ENCODE measurements around the gene ZNF587.
"Not testable (repeated sequence)": the region's sequence is repeated elsewhere in the genome, so short reads cannot be mapped to it uniquely, and the experiment has no call there.

Gene ZNF587

GRCh38 chr19:57821501-57821900 lies 28.2 kb upstream of the ZNF587 start:
- in situ Hi-C loops (cut with HindIII; ENCODE audit: low sequenced_read_pairs) = not testable (repeated sequence)

- in situ Hi-C loops (cut with HindIII; ENCODE audit: low sequenced_read_pairs) = not testable (repeated sequence)
Measured at GRCh38 chr19:57823155-57823554, 26.5 kb upstream of the ZNF587 start.

- in situ Hi-C loops (cut with HindIII; ENCODE audit: low sequenced_read_pairs) = not testable (repeated sequence)
Measured at GRCh38 chr19:57823608-57824007, 26.1 kb upstream of the ZNF587 start.

GRCh38 chr19:57825511-57825910 lies 24.1 kb upstream of the ZNF587 start:
- in situ Hi-C loops (cut with HindIII; ENCODE audit: low sequenced_read_pairs) = no loop called here

GRCh38 chr19:57829316-57829715 lies 20.3 kb upstream of the ZNF587 start:
- in situ Hi-C loops (cut with HindIII; ENCODE audit: low sequenced_read_pairs) = no loop called here

GRCh38 chr19:57830071-57830602 lies 19.5 kb upstream of the ZNF587 start, which contains the start of gene ZNF587B:
ZNF587B (plus strand) TSS chr19:57830299; CDS start chr19:57830529, 230 bp downstream.
- in situ Hi-C loops (cut with HindIII; ENCODE audit: low sequenced_read_pairs) = no loop called here

GRCh38 chr19:57836991-57837390 lies 12.7 kb upstream of the ZNF587 start:
- in situ Hi-C loops (cut with HindIII; ENCODE audit: low sequenced_read_pairs) = not testable (repeated sequence)

- in situ Hi-C loops (cut with HindIII; ENCODE audit: low sequenced_read_pairs) = not testable (repeated sequence)
Measured at GRCh38 chr19:57838622-57839191, 11.0 kb upstream of the ZNF587 start.

GRCh38 chr19:57841122-57841763 lies 8.4 kb upstream of the ZNF587 start:
- in situ Hi-C loops (cut with HindIII; ENCODE audit: low sequenced_read_pairs) = no loop called here

- in situ Hi-C loops (cut with HindIII; ENCODE audit: low sequenced_read_pairs) = not testable (repeated sequence)
Measured at GRCh38 chr19:57847164-57847563, 2.5 kb upstream of the ZNF587 start.

GRCh38 chr19:57849162-57849665 lies 445 bp upstream of the ZNF587 start:
- in situ Hi-C loops (cut with HindIII; ENCODE audit: low sequenced_read_pairs) = not testable (repeated sequence)

- in situ Hi-C loops (cut with HindIII; ENCODE audit: low sequenced_read_pairs) = no loop called here
Measured at GRCh38 chr19:57850553-57851017, 926 bp downstream of the ZNF587 start.

GRCh38 chr19:57851812-57852603 lies 2.3 kb downstream of the ZNF587 start:
- in situ Hi-C loops (cut with HindIII; ENCODE audit: low sequenced_read_pairs) = not testable (repeated sequence)

GRCh38 chr19:57854117-57854516 lies 4.5 kb downstream of the ZNF587 start:
- in situ Hi-C loops (cut with HindIII; ENCODE audit: low sequenced_read_pairs) = not testable (repeated sequence)

GRCh38 chr19:57862351-57862750 lies 12.7 kb downstream of the ZNF587 start:
- in situ Hi-C loops (cut with HindIII; ENCODE audit: low sequenced_read_pairs) = not testable (repeated sequence)

- in situ Hi-C loops (cut with HindIII; ENCODE audit: low sequenced_read_pairs) = no loop called here
Measured at GRCh38 chr19:57867868-57868492, 18.3 kb downstream of the ZNF587 start.

GRCh38 chr19:57869655-57870054 lies 20.0 kb downstream of the ZNF587 start:
- in situ Hi-C loops (cut with HindIII; ENCODE audit: low sequenced_read_pairs) = not testable (repeated sequence)

- in situ Hi-C loops (cut with HindIII; ENCODE audit: low sequenced_read_pairs) = no loop called here
Measured at GRCh38 chr19:57870225-57870624, 20.6 kb downstream of the ZNF587 start.

GRCh38 chr19:57872450-57872849 lies 22.8 kb downstream of the ZNF587 start:
- in situ Hi-C loops (cut with HindIII; ENCODE audit: low sequenced_read_pairs) = no loop called here

- in situ Hi-C loops (cut with HindIII; ENCODE audit: low sequenced_read_pairs) = not testable (repeated sequence)
Measured at GRCh38 chr19:57873883-57874799, 24.5 kb downstream of the ZNF587 start.
